ENCODE measurements around the gene C10orf143. TPM values are rescaled to one million over a fixed set of nuclear protein-coding genes. Genes with fewer than 3 reads are reported as not detected.

C10orf143 gene
- total and polyA plus RNA-seq, 2 experiments from 2014 or later = 0.21 to 3.7 TPM

GRCh38 chr10:130111852-130112180, 1.2 kb upstream of the C10orf143 start:
- H3K36me3 ChIP-seq (ENCODE audit: insufficient read depth) = no peaks in the 10 kb centered on the region
- no peak overlapping the region for H3K27ac ChIP-seq (ENCODE audit: low read depth)
- DNase-seq (ENCODE audit: low spot score) (no peak), ATAC-seq (no peak)
- peaks cover 10% of the 10 kb centered on the region for H3K79me2 ChIP-seq (replicated peaks; ENCODE audit: insufficient read depth)
- H3K4me1 ChIP-seq (ENCODE audit: insufficient read depth) = peaks cover 10% of the 10 kb centered on the region
- H3K4me3 ChIP-seq = peak overlapping the region; percentile 98
- Mint-ChIP-seq H3K4me3 (peak overlapping the region; percentile 93), H3K27ac (peak overlapping the region; percentile 83; the same call in 1 of the 2 replicates), H3K36me3 (ENCODE audit: low read depth) (peaks cover 29% of the 10 kb centered on the region), H3K27me3 (ENCODE audit: insufficient read depth, low read depth, poor library complexity) (peaks cover 13% of the 10 kb centered on the region), H3K9me3 (peaks cover 19% of the 10 kb centered on the region; the same call in 2 of the 3 replicates), H3K4me1 (peaks cover 26% of the 10 kb centered on the region)
- no peaks in the 10 kb centered on the region for H3K27me3 ChIP-seq (ENCODE audit: insufficient read depth)
- H4K20me1 ChIP-seq (replicated peaks; ENCODE audit: insufficient read depth) = no peaks in the 10 kb centered on the region
- H3K4me2 ChIP-seq = peak overlapping the region; percentile 100
- H3K9me2 ChIP-seq (ENCODE audit: insufficient read depth) = peaks cover 4% of the 10 kb centered on the region; the same call in 1 of the 2 replicates
- no peak for TF ChIP-seq REST (IDR thresholded peaks at IDR 0.05; ENCODE audit: unreplicated experiment)
- TF ChIP-seq ZNF331 (CRISPR knock-in tag; IDR thresholded peaks at IDR 0.05; ENCODE audit: low read depth) = no peak
- no peak for TF ChIP-seq STAT1 (IDR thresholded peaks at IDR 0.05; ENCODE audit: unreplicated experiment)
- TF ChIP-seq ZNF114 (CRISPR knock-in tag; IDR thresholded peaks at IDR 0.05) = no peak
- TF ChIP-seq CTCF (conservative IDR thresholded peaks at IDR 0.05; ENCODE audit: low read depth in 2 of 2) = no peak
- H3F3A ChIP-seq (replicated peaks; ENCODE audit: low read depth) = peaks cover 4% of the 10 kb centered on the region
- peak overlapping the region; percentile 94; the same call in 1 of the 2 replicates for H2AFZ ChIP-seq

GRCh38 chr10:130111113-130111851, 652 bp upstream of the C10orf143 start:
- peak overlapping the region; percentile 95 for H3K27ac Mint-ChIP-seq
- peak overlapping the region; percentile 93 for H3K4me3 Mint-ChIP-seq
- Histone ChIP-seq H3K36me3 (ENCODE audit: insufficient read depth) (no peaks in the 10 kb centered on the region), H3K79me2 (replicated peaks; ENCODE audit: insufficient read depth) (peaks cover 10% of the 10 kb centered on the region), H4K20me1 (replicated peaks; ENCODE audit: insufficient read depth) (no peaks in the 10 kb centered on the region), H3K27me3 (ENCODE audit: insufficient read depth) (no peaks in the 10 kb centered on the region), H2AFZ (peak overlapping the region; percentile 94), H3F3A (replicated peaks; ENCODE audit: low read depth) (peaks cover 4% of the 10 kb centered on the region), H3K27ac (ENCODE audit: low read depth) (peak overlapping the region; percentile 74; the same call in 1 of the 2 replicates), H3K4me3 (peak overlapping the region; percentile 98), H3K9me2 (ENCODE audit: insufficient read depth) (peaks cover 4% of the 10 kb centered on the region; the same call in 1 of the 2 replicates), H3K4me2 (peak overlapping the region; percentile 100), H3K4me1 (ENCODE audit: insufficient read depth) (peaks cover 14% of the 10 kb centered on the region)
- TF ChIP-seq CREB1 (CRISPR knock-in tag; IDR thresholded peaks at IDR 0.05; ENCODE audit: low read depth) (no peak), POLR2AphosphoS5 (IDR thresholded peaks at IDR 0.05; ENCODE audit: low read depth) (peak; percentile 49; the same call in 1 of the 2 replicates), JUNB (IDR thresholded peaks at IDR 0.05; ENCODE audit: unreplicated experiment) (no peak), ETS1 (IDR thresholded peaks at IDR 0.05) (peak; percentile 60; the same call in 1 of the 2 replicates)
- ATAC-seq (peak; percentile 85), DNase-seq (ENCODE audit: low spot score) (peak; percentile 98)
- H3K4me1 Mint-ChIP-seq = peaks cover 31% of the 10 kb centered on the region
- peaks cover 14% of the 10 kb centered on the region; the same call in 2 of the 3 replicates for H3K9me3 Mint-ChIP-seq
- H3K27me3 Mint-ChIP-seq (ENCODE audit: insufficient read depth, low read depth, poor library complexity) = peaks cover 15% of the 10 kb centered on the region
- H3K36me3 Mint-ChIP-seq (ENCODE audit: low read depth) = peaks cover 27% of the 10 kb centered on the region

Data from GM23338 (cell line).